BJ (cell line): ENCODE measurements around the gene RLF. TPM values are rescaled to one million over a fixed set of nuclear protein-coding genes. Genes with fewer than 3 reads are reported as not detected.

Source experiments
- CTCF ChIA-PET: fragments of 350-600 bp; formaldehyde crosslinking; extraction: SDS; loops from one replicate; lab custom pipeline; 2021; ENCODE audit warnings: antibody characterized with exemption, inconsistent platforms; lab: Yijun Ruan, JAX
- POLR2A ChIA-PET: fragments of 300-600 bp; sonication (Branson Sonifier 250); formaldehyde crosslinking; extraction: SDS; loops from one replicate; lab custom pipeline; 2021; ENCODE audit warnings: antibody characterized with exemption; lab: Charles Lee
- DNase-seq: peaks from one replicate; pipeline ENCODE4 v3.0.0-alpha.2; 2011; ENCODE audit warnings: low read depth
- H3K27me3 ChIP-seq: 2 replicates; pipeline ENCODE4 v1.6.0; 2011; ENCODE audit warnings: low read length; ENCODE audit not compliant: control insufficient read depth, insufficient read depth
- H3K36me3 ChIP-seq: 2 replicates; pipeline ENCODE4 v1.5.1; 2011; ENCODE audit warnings: low read length; ENCODE audit not compliant: control insufficient read depth, insufficient read depth
- H3K4me3 ChIP-seq: 2 replicates; pipeline ENCODE4 v1.5.1; 2011; ENCODE audit warnings: low read depth, mild to moderate bottlenecking, control low read depth, low read length
- polyA plus RNA-seq: library from polyadenylated mRNA; depleted of rRNA; stranded (reverse); fragments of >200 nt; gene quantifications from 2 replicates; pipeline ENCODE4 v1.2.3, GENCODE V29; 2011
- TF ChIP-seq, protein P1 (sequence below): IDR thresholded peaks from 2 replicates; pipeline ENCODE4 v1.5.1; 2011; ENCODE audit warnings: low read depth, mild to moderate bottlenecking, control low read depth, inconsistent platforms, low read length, moderate library complexity; ENCODE audit not compliant: insufficient read depth

Gene RLF
- polyA plus RNA-seq, 1 experiment = 4.1 TPM

- no peak for DNase-seq
These were observed 109.1 kb downstream of the RLF start for GRCh38 chr1:40270152-40270834.

DNA sequence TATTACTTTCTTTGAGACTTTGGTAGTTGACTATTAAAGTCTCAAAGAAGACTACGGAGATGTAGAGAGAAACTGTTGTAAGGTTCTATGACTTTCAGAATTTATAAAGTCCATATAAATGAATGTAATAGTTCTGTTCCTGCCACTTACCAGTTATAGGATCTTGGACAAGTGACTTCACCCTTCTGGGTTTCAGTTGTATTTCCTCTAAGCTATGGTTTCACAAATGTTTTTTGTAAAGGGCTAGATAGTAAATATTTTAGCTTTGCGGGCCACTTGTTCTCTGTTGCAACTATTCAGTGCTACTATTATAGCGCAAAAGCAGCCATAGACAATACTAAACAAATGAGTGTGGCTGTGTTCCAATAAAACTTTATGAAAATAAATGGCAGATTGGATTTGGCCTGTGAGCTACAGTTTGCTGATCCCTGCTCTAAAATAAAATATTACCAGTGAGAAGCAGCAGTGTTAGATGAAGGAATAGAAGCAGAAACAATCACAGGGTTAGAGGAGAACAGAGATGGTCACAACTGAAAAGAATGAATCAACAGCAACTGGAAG, 111.5 kb downstream of the RLF start:
- no peak overlapping the region for H3K4me3 ChIP-seq
- CTCF ChIA-PET = interaction anchor here (1.3 kb wide), 1 partner anchor 120 kb away, joined by 3 read pairs; no protein-coding TSS in a partner anchor
- peaks cover 11% of the 10 kb centered on the region for H3K36me3 ChIP-seq
- POLR2A ChIA-PET = no interaction called here
- H3K27me3 ChIP-seq = no peaks in the 10 kb centered on the region
- DNase-seq = no peak
- TF ChIP-seq, protein P1, sequence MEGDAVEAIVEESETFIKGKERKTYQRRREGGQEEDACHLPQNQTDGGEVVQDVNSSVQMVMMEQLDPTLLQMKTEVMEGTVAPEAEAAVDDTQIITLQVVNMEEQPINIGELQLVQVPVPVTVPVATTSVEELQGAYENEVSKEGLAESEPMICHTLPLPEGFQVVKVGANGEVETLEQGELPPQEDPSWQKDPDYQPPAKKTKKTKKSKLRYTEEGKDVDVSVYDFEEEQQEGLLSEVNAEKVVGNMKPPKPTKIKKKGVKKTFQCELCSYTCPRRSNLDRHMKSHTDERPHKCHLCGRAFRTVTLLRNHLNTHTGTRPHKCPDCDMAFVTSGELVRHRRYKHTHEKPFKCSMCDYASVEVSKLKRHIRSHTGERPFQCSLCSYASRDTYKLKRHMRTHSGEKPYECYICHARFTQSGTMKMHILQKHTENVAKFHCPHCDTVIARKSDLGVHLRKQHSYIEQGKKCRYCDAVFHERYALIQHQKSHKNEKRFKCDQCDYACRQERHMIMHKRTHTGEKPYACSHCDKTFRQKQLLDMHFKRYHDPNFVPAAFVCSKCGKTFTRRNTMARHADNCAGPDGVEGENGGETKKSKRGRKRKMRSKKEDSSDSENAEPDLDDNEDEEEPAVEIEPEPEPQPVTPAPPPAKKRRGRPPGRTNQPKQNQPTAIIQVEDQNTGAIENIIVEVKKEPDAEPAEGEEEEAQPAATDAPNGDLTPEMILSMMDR = no peak

More at GRCh38 chr1:40270152-40270834, 109.1 kb downstream of the RLF start:
- Histone ChIP-seq H3K4me3 (no peak overlapping the region), H3K36me3 (peaks cover 10% of the 10 kb centered on the region), H3K27me3 (no peaks in the 10 kb centered on the region)
- POLR2A ChIA-PET = no interaction called here
- TF ChIP-seq, protein P1 = no peak
- CTCF ChIA-PET = interaction anchor here (1.2 kb wide), 1 partner anchor 68 kb away, joined by 6 read pairs; no protein-coding TSS in a partner anchor

DNA sequence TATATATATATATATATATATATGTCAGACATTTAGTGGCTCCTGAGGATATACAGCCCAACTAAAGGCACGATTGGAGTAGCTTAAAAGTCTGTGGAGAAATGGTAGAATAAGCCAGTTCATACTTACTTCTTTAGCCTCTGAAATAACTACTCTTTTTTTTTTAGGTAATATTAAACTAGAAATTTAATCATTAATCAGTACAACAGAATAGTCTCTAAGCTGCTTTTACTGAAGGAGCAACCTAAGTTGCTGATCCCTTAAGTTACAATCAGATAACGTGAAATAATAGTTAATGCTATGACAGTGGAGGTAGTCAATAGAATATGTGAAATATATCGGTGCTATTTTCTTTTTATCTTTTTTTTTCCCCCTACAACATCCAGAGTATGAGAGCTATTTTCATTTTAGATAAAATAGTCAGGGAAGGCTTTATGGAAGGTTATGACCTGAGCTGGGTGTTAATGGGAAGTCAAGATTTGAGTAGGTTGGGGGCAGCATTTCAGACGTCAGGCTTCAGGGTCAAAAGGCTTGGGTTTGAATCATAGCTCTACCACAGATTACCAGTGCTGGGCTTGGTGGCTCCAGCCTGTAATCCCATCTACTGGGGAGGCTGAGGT, 112.5 kb downstream of the RLF start:
- no peak overlapping the region for H3K4me3 ChIP-seq
- TF ChIP-seq, protein P1 = no peak
- no peaks in the 10 kb centered on the region for H3K27me3 ChIP-seq
- ChIA-PET CTCF (interaction anchor here (1.1 to 1.3 kb wide), 2 partner anchors 8 to 121 kb away, joined by 3 read pairs; no protein-coding TSS in a partner anchor), POLR2A (no interaction called here)
- no peak for DNase-seq
- peaks cover 8% of the 10 kb centered on the region for H3K36me3 ChIP-seq

DNA sequence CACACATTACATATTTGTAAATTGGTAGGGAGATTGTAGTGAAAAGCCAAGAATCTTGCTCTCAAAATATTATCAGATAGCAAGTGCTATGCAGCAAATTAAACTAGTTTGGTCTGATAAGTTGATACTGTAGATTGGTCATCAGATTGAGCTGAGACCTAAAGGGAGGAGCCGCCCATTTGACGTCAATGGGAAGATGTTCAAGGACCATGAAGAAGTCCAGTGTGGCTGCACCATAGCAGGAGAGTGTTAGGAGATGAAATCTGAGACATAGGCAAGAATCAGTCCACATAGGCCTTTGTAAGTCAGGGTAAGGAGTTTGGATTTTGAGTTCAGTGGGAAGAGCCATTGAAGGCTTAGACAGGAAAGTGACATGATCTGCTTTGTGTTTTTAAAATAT, 113.1 kb downstream of the RLF start:
- POLR2A ChIA-PET = no interaction called here
- H3K4me3 ChIP-seq = no peak overlapping the region
- DNase-seq = no peak
- CTCF ChIA-PET = interaction anchor here (1.1 to 2.1 kb wide), 2 partner anchors 8 to 121 kb away, joined by 3 to 6 read pairs; no protein-coding TSS in a partner anchor
- no peaks in the 10 kb centered on the region for H3K27me3 ChIP-seq
- TF ChIP-seq, protein P1 = no peak
- H3K36me3 ChIP-seq = peaks cover 5% of the 10 kb centered on the region

GRCh38 chr1:40276122-40276521, 114.9 kb downstream of the RLF start:
- no peak for DNase-seq
- ChIA-PET POLR2A (no interaction called here), CTCF (interaction anchor here (1.2 to 2.1 kb wide), 2 partner anchors 40 to 123 kb away, joined by 3 to 6 read pairs; no protein-coding TSS in a partner anchor)
- Histone ChIP-seq H3K27me3 (no peaks in the 10 kb centered on the region), H3K36me3 (peaks cover 4% of the 10 kb centered on the region), H3K4me3 (no peak overlapping the region)
- TF ChIP-seq, protein P1 = no peak
